Liver (tissue), 9 donors: ENCODE data around the gene ASXL1. TPM values are rescaled to one million over a fixed set of nuclear protein-coding genes. Genes with fewer than 3 reads are reported as not detected.

ENCODE experiments used
- DNase-seq: peaks from one replicate; pipeline ENCODE4 v3.0.0-alpha.2; 2017; ENCODE audit warnings: low spot score
- H3K27ac ChIP-seq, 2 donors: one replicate each; pipeline ENCODE4 v1.7.0; 2013; ENCODE audit warnings: inconsistent platforms in 2 of 2, low read length in 2 of 2, control low read depth in 1 of 2, low read depth in 1 of 2, mild to moderate bottlenecking in 1 of 2
- H3K27me3 ChIP-seq, 4 donors: one replicate each; pipeline versions ENCODE4 v1.6.1 to v1.7.0; 2013; ENCODE audit warnings: low read length in 3 of 4, inconsistent platforms in 1 of 4, mild to moderate bottlenecking in 1 of 4, moderate library complexity in 1 of 4; ENCODE audit not compliant: control insufficient read depth in 4 of 4, insufficient read depth in 4 of 4
- H3K36me3 ChIP-seq, 4 donors: one replicate each; pipeline versions ENCODE4 v1.6.1 to v1.7.0; 2013; ENCODE audit warnings: low read length in 3 of 4, mild to moderate bottlenecking in 3 of 4, low read depth in 1 of 4, moderate library complexity in 1 of 4; ENCODE audit not compliant: control insufficient read depth in 4 of 4, insufficient read depth in 3 of 4
- H3K4me1 ChIP-seq, 4 donors: one replicate each; pipeline versions ENCODE4 v1.6.1 to v1.7.0; 2013; ENCODE audit warnings: low read length in 3 of 4, mild to moderate bottlenecking in 3 of 4, moderate library complexity in 1 of 4; ENCODE audit not compliant: control insufficient read depth in 4 of 4, insufficient read depth in 4 of 4
- H3K4me3 ChIP-seq, 3 donors: one replicate each; pipeline versions ENCODE4 v1.6.1 to v1.7.0; 2013; ENCODE audit warnings: low read length in 3 of 3, control low read depth in 1 of 3, low read depth in 1 of 3, mild to moderate bottlenecking in 1 of 3
- H3K9ac ChIP-seq, 2 donors: one replicate each; pipeline ENCODE4 v1.7.0; 2013; ENCODE audit warnings: low read length in 2 of 2, mild to moderate bottlenecking in 2 of 2, moderate library complexity in 2 of 2, control low read depth in 1 of 2, low read depth in 1 of 2
- H3K9me3 ChIP-seq, 4 donors: one replicate each; pipeline versions ENCODE4 v1.6.1 to v1.7.0; 2013; ENCODE audit warnings: low read length in 3 of 4; ENCODE audit not compliant: control insufficient read depth in 4 of 4
- CTCF ChIP-seq: fragments of 150-350 bp; IDR thresholded peaks from 2 replicates; pipeline ENCODE4 v1.5.1; 2017; ENCODE audit warnings: improper control_type of control experiment, low read depth, low read length; ENCODE audit not compliant: missing input control
- EGR1 ChIP-seq, 2 donors: IDR thresholded peaks; 2 replicates each; pipeline ENCODE4 v1.6.1; 2016 to 2018; ENCODE audit warnings: antibody characterized with exemption in 2 of 2, low read depth in 2 of 2
- FOXA1 ChIP-seq: IDR thresholded peaks from 2 replicates; pipeline ENCODE4 v1.6.1; 2016; ENCODE audit warnings: antibody characterized with exemption
- HNF4A ChIP-seq, 2 donors: conservative IDR thresholded peaks; 2 replicates each; pipeline ENCODE4 v1.6.1; 2016; ENCODE audit warnings: antibody characterized with exemption in 2 of 2, mild to moderate bottlenecking in 2 of 2
- HNF4G ChIP-seq: IDR thresholded peaks from 2 replicates; pipeline ENCODE4 v1.6.1; 2016; ENCODE audit warnings: antibody characterized with exemption
- JUND ChIP-seq, 2 donors: IDR thresholded peaks; 2 replicates each; pipeline ENCODE4 v1.6.1; 2016; ENCODE audit warnings: antibody characterized with exemption in 2 of 2
- MAX ChIP-seq: IDR thresholded peaks from 2 replicates; pipeline ENCODE4 v1.6.1; 2016; ENCODE audit warnings: antibody characterized with exemption
- NR2F2 ChIP-seq: IDR thresholded peaks from 2 replicates; pipeline ENCODE4 v1.6.1; 2016; ENCODE audit warnings: antibody characterized with exemption
- RAD21 ChIP-seq, 2 donors: IDR thresholded peaks; 2 replicates each; pipeline ENCODE4 v1.6.1; 2016; ENCODE audit warnings: antibody characterized with exemption in 2 of 2, mild to moderate bottlenecking in 2 of 2
- REST ChIP-seq: IDR thresholded peaks from 2 replicates; pipeline ENCODE4 v1.6.1; 2016; ENCODE audit warnings: antibody characterized with exemption, mild to moderate bottlenecking
- RXRA ChIP-seq, 2 donors: IDR thresholded peaks; 2 replicates each; pipeline ENCODE4 v1.6.1; 2017 to 2018; ENCODE audit warnings: antibody characterized with exemption in 2 of 2, mild to moderate bottlenecking in 1 of 2
- SP1 ChIP-seq: IDR thresholded peaks from 2 replicates; pipeline ENCODE4 v1.6.1; 2018; ENCODE audit warnings: antibody characterized with exemption, mild to moderate bottlenecking
- TAF1 ChIP-seq: conservative IDR thresholded peaks from 2 replicates; pipeline ENCODE4 v1.6.1; 2016; ENCODE audit warnings: antibody characterized with exemption, mild to moderate bottlenecking
- YY1 ChIP-seq: IDR thresholded peaks from 2 replicates; pipeline ENCODE4 v1.6.1; 2016; ENCODE audit warnings: antibody characterized with exemption, mild to moderate bottlenecking
- ZBTB33 ChIP-seq: IDR thresholded peaks from 2 replicates; pipeline ENCODE4 v1.6.1; 2016; ENCODE audit warnings: antibody characterized with exemption
- WGBS: extraction: QIAGEN DNeasy Blood & Tissue Kit; methylation state at CpG from one replicate; pipeline ENCODE4 v1.1.7; 2013; 5-methylcytosine and 5-hydroxymethylcytosine counted together
- polyA plus RNA-seq, 2 donors: library from polyadenylated mRNA; stranded (reverse) in 1 of 2; unstranded in 1 of 2; fragments of 200-250 nt in 1 of 2; fragments of >200 nt in 1 of 2; fragmentation: Nextera tagmentation in 1 of 2; extraction: Ambion mirVana in 1 of 2; gene quantifications; one replicate each; pipeline versions ENCODE4 v1.2.1 to v1.2.3, GENCODE V29; 2013 to 2015
- total RNA-seq, 2 donors: library from RNA; depleted of rRNA; stranded (reverse); fragments of >200 nt; gene quantifications; one replicate each; pipeline ENCODE4 v1.2.3, GENCODE V29; 2014
- donor health status: healthy.
- donor health status: healthy.
- donor health status: healthy.
- donor health status: healthy.
- donor health status: healthy.

The ASXL1 gene
- total and polyA plus RNA-seq, 4 donors, result 13.4 to 61.3 (median 24.5) TPM

GRCh38 chr20:32327087-32327681, 30.9 kb upstream of the ASXL1 start:
- Histone ChIP-seq H3K4me1 (peaks cover 0 to 11% (median 3%) of the 10 kb centered on the region in 4 donors), H3K9ac (no peak overlapping the region), H3K36me3 (peaks cover 2 to 14% (median 9%) of the 10 kb centered on the region in 4 donors), H3K27me3 (no peaks in the 10 kb centered on the region), H3K4me3 (no peak overlapping the region), H3K9me3 (no peaks in the 10 kb centered on the region), H3K27ac (no peak overlapping the region)
- DNase-seq, result no peak
- 87% methylated on average over 9 of the region's 9 CpGs for WGBS
- TF ChIP-seq HNF4G (no peak), ZBTB33 (no peak), MAX (no peak), SP1 (no peak), RAD21 (IDR thresholded peaks at IDR 0.05) (no peak), NR2F2 (no peak), YY1 (no peak), TAF1 (no peak), EGR1 (IDR thresholded peaks at IDR 0.05; ENCODE audit: low read depth in 2 of 2) (no peak), HNF4A (conservative IDR thresholded peaks at IDR 0.05) (no peak), CTCF (no peak), FOXA1 (no peak), REST (no peak), RXRA (IDR thresholded peaks at IDR 0.05) (no peak), JUND (IDR thresholded peaks at IDR 0.05) (no peak)
